COLO668 (cell line): ENCODE results near the gene CMTM8.

ENCODE experiments used
- DNase-seq: peaks from one replicate; lab custom pipeline; 2025; ENCODE audit not compliant: unreplicated experiment; lab: John Stamatoyannopoulos, UW

Gene CMTM8

DNA sequence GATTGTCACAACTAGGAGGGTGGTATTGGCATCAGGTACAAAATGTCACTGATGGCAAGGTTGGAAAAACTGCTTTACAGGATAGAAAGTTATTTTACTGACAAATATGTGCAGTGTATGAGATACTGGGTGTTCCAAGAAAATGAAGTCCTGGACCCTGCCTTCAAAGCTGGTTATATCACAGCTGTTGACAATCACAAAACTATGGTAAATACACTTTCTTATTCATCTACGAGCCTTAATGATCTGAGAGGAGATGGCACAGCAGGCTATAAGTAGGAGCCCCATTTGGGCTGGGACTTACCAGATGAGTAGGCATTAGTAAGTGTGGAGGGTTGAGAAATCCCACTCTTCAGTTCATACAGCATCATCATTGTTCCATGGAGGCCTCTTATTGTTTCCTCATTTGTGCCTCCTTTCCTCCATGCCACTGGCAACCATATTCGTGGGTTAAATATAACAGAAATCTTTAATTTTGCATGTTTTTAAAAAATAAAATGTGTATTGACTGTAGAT, 66.9 kb downstream of the CMTM8 start:
- DNase-seq: no peak

DNA sequence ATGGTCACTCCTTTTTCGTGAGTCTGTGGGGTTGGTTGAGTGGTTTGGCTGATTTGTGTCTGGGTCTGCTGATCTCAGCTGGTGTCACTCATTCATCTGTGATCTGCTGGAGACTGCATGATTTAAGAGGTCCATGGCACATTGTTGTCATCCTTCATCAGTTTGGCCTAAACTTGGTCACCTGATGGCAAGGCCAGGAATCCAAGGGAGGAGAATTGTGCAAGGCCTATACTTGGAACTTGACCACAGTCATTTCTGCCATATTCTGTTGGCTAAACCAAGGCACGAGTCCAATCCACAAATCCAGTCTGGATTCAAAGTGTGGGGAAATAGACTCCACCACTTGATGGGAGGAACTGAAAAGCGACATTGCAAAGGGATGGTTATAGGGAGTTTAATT, 67.6 kb downstream of the CMTM8 start:
- no peak for DNase-seq

DNA sequence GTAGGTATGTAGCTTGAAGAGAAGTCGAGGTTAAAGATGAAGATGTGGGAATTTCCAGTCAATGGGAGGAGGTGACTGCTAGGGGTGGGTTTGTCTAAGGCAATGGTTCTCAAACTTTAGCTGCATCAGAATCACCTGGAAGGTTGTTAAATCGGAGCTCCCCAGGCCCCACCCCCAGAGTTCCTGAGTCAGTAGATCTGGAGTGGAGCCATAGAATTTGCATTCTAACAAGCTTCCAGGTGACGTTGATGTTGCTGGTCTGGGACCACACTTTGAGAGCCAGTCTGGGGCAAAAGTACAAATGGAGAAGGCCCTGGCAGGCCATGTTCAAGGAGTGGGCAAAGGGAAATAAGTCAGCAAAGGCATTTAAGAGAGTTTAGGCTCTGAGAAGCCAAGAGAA, 69.1 kb downstream of the CMTM8 start:
- DNase-seq: no peak

DNA sequence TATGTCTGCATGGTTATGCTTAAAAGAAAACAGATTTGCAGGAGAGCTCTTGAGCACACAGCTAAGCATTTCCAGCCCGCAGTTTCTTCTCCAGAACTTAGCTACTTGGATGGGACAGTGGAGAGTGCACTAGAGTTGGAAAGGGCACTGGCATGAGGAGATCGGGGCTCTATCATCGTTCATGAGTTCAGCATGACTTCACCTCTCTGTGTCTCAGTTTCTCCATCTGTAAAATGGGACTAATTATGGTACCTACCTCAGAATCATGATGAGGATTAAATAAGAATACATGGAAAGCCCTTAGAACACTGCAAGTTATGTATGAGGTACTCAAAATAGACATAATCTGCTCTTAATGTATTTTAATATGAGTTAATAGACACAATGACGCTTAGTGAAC, 69.9 kb downstream of the CMTM8 start:
- DNase-seq: no peak

DNA sequence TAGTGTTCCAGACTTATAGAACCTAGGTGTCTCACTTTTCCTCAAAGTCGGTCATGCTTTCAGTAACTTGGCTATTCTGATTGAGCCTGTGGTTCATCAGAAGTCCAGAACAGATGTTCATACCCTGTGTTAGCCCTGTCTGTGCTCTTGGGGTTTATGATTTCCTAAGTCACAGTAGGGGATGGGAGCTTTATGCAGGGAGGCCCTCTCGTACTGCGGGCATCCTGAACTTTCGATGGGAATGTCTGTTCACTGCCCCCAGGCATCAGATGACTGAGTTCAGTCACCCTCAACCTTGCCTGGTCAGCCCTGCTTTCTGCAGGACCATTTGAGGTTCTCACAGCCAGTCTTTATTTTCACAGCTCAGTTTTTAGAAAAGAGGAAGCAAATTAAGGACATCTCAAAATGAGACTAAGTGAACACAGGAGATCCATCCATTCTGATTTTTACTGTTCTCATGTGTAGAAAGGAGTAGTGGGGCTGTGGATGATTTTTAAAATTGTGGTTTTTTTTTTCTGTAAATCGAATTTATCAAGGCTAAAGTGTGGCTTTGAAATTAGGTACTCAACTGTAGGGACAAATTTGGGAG, 71.3 kb downstream of the CMTM8 start:
- no peak for DNase-seq

DNA sequence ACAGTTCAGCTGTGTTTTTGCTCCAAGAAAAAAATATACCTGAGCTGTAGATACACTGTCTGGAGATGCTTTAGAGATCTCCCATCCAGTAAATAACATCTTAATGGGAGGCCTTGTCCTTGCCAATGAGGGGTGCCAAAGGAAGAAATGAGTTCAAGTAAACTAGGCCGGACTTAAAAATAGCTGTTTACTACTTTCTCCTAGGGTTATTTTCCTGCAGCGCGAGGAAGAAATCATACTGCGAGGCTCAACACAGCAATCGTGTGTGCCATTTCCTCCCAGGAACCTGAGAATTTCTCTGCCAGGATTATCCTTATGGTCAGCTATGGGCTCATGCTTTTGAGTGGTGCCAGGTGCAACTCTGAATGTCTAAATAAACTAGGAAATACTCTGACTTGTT, 71.9 kb downstream of the CMTM8 start:
- DNase-seq: peak; percentile 14

DNA sequence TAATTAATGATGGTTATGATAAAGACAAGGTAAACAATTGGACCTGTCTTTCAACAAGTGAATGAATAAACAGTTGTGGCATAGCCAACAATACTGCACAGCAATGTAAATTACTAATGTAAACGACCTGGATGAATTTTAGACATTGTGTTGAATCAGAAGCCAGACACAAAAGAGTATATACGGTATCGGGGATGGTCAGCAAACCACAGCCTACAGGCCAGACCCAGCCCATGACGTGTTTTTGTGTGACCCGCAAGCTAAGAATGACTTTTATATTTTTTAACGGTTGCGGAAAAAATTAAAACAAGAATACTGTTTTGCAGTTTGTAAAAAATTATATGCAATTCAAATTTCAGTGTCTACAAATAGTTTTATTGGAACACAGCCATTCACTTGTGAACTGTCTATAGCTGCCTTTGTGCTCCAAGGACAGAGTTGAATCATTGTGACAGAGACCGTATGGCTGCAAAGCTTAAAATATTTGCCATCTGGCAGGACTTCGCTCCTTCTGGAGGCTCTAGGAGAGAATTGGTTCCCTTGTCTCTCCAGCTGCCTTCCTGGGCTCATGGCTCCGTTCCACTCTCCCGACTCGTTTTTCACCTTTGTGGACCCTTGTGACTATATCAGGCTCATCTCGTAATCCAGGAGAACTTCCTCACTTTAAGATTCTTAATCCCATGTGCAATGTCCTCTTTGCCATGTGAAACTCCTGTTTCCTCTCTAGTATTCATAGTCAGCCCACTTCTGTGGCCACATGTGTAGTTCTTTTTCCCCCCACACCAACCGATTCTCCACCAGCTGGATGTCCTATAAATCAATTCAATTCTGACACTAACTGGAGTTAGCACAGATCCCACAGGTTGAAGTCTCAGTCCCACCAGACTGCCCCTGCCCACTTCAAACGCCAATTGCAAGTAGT, 72.7 kb downstream of the CMTM8 start:
- DNase-seq: no peak

DNA sequence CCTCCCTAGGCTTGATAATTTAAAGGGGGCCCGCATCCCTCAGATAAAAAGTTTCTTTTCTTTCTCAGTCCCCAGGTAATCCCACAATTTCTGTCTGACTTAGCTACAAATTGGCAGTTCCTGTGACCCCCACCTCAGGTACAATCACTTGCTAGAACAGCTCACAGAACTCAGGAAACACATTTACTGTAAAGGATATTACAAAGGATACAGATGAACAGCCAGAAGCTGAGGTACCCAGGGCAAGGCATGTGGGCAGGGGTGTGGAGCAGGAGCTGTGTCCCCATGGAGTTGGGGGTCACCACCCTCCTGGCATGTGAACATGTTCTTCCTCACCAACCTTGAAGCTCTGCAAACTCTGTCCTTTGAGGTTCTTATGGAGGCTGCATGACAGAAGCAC, 73.8 kb downstream of the CMTM8 start:
- no peak for DNase-seq

DNA sequence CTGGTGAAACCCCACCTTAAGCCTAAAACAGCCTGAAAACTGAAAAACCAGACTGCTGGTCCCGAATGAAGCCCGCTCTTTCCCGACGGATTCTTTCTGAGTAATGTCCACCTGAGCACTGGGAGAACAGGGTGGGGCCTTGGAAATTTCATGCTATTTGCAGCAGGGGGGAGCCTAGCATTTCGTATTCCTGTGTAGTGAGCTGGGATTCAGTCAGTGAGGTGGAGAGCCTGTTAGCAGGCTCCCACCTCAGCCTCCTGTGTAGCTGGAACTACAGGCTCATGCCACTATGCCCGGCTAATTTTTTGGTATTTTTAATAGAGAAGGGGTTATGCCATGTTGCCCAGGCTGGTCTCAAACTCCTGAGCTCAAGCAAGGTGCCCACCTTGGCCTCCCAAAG, 74.7 kb downstream of the CMTM8 start:
- no peak for DNase-seq

DNA sequence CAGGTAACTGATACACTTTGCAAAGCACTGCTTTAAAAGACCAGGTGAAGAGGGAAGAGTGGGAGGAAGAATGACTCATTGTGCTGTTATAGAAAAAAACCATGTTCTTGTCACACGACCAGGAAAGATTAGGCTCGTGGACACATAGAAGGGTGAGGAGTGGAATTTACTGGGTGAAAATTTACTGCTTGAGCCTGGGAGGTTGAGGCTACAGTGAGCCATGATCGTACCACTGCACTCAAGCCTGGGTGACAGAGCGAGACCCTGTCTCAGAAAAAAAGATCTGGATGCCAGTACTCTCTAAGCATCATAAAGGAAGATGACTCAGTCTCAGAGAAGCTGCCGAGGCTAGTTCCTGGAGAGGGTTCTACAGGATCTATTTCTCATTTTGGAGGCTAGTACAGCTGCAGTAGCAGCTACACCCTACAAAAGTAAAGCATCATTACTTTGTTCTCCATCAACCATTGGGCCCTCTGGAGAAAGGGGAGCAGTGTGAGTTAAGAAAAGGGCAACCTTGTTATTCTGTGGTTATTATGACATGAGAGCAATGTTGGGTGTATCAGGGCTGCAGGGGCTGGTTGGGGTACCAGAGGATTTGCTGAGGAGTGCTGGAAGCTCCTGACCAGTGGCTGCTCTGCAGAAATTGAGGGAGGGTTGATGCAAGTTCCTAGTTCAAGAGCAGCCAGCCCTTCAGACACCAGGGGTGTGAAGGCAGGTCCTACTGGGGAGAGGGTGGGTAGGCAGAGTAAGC, 75.4 kb downstream of the CMTM8 start:
- no peak for DNase-seq

DNA sequence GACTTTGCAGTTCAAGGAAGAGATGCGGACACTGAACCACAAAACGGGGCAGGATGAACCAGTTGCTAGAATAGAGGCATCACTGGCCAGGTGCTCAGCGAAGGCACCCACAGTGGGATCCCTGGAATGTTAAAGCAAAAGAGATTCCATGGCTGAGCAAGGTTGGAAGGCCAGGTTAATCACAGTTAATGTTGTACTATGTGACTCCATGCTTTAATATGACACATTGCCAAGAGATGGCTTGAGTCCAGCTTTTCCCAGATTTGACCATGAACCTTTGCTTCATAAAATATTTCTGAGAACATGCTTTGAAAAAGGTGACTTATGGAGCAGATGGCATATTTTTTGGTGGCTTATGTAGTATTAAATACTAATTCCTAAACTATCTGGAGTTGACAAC, 77.0 kb downstream of the CMTM8 start:
- no peak for DNase-seq

DNA sequence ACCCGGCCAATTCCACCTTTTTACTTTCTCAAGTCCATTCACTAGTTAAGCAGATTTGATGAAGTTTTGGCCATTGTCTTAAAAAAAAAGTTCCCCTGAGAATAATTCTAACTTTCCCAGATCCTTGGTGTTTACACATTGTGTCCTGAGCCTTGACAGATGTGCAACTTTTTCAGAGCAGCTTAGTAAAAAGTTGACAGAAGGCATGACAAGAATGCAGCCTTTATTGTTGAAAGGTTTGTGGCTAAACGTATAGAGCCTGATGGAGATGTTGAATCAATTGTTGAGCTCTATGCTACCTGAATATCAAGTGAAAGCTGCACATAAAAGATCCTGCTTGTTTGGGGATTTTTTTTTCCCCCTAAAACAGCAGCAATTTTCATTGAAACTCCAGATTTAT, 77.8 kb downstream of the CMTM8 start:
- DNase-seq: no peak

DNA sequence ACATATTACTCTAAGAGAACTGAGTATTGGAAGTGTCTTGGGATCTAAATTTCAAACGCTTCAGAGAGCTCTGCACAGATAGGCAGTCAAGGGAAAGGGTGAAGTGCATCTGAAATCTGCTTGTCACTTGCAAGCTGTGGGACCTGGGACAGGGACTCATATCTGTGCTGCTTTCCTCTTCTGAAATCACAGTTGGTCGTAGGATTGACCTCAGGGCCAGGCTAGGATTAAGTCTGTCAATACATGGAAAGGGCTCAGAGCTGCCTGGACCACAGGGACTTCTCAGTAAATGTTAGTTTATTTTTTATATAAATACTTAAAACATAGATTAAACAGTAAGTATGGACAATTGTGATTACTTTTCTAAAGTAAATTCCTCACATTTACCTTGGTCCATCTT, 78.5 kb downstream of the CMTM8 start:
- DNase-seq: no peak

DNA sequence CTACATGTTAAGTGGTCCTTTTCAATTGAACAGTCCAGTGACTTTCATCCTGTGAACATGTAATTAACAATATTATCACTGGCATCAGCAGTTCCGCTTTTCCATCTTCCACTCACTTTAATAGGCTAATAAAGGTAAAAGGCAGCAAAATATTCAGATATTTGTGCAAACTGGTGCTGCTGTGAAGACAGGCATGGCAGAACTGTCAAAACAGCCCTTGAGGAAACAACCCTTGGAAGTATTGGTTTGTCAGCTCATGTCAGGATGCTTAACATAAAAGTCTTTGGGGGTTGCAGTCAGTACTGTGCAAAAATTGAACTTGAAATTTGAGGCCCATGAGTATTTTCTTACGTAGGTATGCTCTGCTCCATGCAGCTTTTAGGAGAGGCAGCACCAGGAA, 81.1 kb downstream of the CMTM8 start:
- DNase-seq: no peak

DNA sequence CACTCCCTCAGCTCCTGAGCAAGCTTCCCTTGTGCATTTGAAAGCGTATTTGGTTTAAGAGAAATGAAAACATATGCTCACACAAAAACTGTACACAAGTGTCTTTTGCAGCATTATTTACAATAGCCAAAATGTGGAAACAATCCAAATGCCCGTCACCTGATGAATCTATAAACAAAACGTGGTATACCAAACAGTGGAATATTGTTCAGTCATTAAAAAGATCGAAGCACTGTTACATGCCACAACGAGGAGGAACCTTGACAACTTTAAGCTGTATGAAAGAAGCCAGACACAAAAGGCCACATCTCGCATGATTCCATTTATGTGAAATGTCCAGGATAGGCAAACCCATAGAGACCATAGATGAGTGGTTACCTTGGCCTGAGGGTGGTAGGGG, 81.6 kb downstream of the CMTM8 start:
- no peak for DNase-seq

DNA sequence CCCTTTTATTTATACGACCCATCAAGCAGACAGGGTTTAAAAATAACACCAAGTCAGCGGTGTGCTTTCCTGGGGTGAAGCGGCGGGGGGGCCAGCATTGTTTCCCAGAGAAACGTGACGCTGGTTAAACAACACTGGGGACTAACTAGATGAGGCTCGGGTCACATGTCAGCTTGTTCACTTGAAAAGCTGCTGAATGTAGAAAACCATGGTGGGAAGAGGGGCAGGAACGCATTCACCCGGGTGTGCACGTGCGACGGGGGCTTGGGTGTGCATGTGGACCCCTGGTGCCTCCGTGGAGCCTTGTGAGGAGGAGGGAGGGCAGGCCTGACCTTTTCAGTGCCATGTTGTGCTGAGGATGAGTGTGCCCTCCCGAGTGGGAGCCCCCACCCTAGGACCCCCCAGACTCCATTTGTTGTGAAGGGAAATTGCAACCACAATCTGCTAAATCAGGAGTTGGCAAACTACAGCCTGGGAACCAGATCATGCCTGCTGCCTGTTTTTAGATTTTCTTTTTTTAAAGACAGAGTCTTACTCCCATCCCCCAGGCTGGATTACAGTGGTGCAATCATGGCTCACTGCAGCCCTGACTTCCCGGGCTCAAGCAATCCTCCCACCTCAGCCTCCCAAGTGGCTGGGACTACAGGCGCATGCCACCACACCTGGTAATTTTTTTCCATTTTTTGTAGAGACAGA, 82.8 kb downstream of the CMTM8 start:
- DNase-seq: peak; percentile 9

DNA sequence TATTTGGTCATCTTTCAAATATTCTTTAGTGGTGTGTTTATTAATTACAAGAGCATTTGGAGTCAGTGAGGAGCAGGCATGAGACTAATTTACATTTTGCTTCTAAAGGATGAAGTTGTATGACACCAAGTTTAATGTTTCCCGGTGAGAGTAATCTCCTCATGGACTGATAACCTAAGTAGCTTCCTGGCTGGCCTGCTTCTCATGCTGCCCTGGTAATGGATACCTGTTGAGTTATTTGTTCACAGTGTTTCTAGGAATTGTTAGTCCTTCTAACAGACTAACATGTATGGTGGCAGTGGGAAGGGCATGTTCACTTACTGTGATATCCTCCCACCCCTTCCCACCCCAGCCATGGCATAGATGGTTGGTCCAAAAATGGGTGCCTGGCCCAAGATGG, 83.8 kb downstream of the CMTM8 start:
- no peak for DNase-seq

DNA sequence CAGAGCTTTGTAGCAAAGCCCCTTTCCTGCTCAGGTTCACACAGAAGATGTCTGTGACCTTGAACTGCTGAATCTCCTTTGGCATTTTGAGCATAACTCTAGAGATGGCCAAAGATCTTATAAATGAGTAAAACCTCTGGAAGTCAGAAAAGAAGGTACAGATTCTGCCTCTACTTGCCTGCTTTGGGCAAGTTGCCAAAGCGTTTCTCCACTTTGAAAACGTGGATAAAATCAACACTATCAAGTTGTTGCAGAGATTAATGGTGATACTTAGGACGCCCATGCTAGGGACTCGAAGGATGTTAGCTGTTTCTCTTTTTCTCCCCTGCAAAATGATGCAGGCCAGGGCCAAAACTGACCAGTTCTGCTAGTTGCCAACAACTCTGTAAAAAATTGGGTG, 85.1 kb downstream of the CMTM8 start:
- no peak for DNase-seq

DNA sequence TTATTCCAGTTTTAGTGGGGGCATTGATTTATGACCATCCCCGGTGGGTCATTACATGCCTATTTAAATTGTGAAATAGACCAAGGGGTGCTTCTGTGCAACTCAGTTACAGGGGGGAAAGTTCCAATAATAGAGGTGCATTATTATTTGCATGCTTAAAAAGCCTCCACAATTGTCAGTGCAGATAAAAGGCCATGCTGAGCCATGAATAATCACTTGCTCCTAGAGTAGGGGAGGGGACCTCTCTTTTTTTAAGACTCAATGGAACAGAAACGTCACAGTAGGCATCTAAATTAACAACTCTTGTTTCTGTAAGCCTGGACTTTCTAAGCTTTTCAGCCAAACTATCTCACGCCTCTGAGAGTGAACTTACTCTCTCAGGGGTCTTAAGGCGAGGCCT, 86.7 kb downstream of the CMTM8 start:
- no peak for DNase-seq

DNA sequence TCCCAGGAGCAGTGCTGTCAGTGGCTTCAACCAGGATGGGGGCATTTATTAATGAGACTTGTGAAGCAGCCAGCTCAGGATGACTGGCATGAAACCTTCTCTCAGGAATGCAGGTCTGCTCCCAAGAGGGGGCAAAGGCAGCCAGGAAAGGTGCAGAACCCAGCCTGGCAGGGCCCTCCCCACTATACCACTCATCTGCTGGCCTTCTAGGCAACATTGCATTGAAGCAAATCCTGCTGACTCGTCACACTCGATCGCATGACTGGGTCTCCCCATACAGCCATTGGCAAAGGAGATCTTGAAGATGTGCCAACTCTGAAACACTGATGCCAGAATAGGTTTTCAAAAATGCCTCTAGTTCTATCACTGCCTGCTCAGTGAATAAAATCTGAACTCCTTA, 87.4 kb downstream of the CMTM8 start:
- no peak for DNase-seq

DNA sequence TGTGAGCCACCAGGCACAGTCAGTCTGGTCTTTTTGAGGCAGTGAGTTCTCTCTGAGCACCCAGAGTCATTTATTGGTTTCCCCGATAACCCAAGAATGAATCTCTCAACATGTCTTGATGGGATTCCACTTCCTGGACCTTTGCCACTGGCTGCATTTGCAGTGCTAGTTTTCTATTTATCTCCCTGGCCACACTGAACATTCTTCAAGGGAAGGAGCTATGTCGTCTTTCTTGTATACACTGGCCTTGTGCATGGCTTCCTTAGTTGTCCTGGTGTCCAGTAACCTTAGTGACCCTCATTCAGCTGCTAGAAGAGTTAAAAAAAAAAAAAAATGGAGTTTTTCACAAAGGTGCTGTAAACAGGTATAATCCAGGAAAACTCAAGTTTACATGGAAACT, 88.3 kb downstream of the CMTM8 start:
- DNase-seq: no peak
